GM12865 (cell line): ENCODE data around the gene KLF3.

ENCODE experiments used
- DNase-seq: peaks from one replicate; pipeline ENCODE4 v3.0.0; 2010; ENCODE audit warnings: low read depth
- H3K4me3 ChIP-seq: 2 replicates; pipeline ENCODE4 v1.5.1; 2011; ENCODE audit warnings: mild to moderate bottlenecking, low read depth, low read length, control low read depth
- CTCF ChIP-seq: IDR thresholded peaks from 2 replicates; pipeline ENCODE4 v1.5.1; 2011; ENCODE audit warnings: low read length, control low read depth, low read depth, inconsistent platforms; ENCODE audit not compliant: insufficient read depth; ENCODE audit errors: missing control alignments

The KLF3 gene

DNA sequence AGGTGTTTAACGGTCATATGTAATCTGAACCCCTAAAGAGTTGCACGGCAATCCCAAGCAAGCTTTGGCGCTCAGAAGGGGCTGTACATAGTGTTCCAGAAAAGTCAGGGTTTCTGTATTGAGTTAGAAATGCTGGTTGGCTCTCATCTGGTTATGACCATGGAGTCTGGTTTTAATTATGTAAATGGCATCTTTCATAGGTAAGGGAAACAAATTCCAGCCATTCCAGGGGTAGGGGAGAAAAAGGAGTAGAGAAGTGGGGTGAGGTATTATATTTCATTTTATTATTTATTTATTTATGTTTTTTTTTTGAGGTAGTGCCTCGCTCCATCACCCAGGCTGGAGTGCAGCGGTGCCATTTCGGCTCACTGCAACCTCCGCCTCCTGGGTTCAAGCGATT lies 15.9 kb downstream of the KLF3 start:
- no peak for DNase-seq
- TF ChIP-seq CTCF, result no peak
- H3K4me3 ChIP-seq, result no peak overlapping the region

DNA sequence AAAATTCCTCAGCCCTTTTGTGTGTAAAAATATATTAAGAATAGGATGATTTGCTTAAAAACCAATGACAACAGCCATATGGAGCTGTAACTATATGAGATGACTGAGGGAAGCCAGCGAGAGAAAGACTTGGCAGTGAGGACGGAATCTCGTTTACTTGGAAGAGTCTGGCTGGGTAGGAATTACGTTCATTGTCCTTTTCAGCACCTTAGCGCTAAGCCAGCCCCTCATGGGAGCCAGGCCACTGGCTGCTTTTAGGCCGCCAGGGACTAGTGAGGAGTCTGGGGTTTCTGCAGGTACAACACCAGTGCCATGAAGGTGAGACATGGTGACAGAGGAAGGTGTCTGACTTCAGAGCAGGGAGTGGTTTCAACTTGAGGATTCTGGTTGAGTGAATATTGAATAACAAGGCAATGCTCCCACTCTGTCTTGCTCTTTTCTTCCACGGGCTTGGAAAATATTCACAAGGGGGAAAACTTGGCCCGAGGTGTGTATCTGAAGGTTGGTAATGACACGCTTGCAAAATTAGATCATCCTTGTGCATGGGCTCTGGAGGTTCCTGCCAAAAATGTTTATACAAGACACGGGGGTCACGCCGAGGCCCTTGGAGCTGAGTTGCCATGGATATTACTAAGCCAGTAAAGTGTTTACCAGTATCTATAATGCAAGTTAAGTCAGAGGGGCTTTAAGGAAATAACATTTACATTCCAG lies 17.4 kb downstream of the KLF3 start:
- no peak for TF ChIP-seq CTCF
- no peak overlapping the region for H3K4me3 ChIP-seq
- DNase-seq, result no peak

DNA sequence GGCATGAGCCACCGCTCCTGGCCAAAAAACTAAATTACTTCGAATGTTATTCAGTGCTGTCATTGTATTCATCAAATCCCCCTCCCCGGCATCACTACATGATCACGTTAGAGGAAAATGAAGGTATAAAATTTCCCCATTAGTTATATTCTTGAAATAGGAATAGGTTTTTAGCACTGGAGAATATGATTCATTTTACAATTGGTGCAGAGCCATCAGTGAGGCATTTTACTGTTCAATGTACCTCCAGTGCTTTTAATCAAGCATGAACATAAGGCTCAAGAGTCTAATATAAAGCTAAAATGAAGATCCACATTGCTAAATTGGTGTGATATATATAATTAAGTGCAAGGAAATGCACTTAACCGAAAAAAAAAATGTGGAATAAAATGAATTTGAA lies 18.3 kb downstream of the KLF3 start:
- no peak for TF ChIP-seq CTCF
- no peak for DNase-seq
- no peak overlapping the region for H3K4me3 ChIP-seq

GRCh38 chr4:38683276-38683675 lies 19.3 kb downstream of the KLF3 start:
- no peak overlapping the region for H3K4me3 ChIP-seq
- TF ChIP-seq CTCF, result no peak
- DNase-seq, result no peak

DNA sequence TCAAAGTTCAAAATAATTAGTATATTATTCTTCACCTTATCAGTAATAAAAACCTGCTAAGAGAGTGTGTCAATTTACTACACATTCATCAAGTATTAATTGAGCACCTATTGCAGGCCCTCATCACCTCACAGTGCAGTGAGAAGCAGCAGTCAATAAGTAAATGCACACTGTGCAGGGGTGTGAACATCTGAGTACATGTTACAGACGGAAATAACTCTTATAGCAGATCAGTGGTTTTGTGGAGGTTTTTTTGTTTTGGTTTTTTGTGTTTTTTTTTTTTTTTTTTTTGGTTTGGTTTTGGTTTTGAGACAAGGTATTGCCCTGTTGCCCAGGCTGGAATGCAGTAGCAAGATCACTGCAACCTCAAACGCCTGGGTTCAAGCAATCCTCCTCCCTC lies 20.3 kb downstream of the KLF3 start:
- TF ChIP-seq CTCF, result no peak
- no peak for DNase-seq
- H3K4me3 ChIP-seq, result no peak overlapping the region

DNA sequence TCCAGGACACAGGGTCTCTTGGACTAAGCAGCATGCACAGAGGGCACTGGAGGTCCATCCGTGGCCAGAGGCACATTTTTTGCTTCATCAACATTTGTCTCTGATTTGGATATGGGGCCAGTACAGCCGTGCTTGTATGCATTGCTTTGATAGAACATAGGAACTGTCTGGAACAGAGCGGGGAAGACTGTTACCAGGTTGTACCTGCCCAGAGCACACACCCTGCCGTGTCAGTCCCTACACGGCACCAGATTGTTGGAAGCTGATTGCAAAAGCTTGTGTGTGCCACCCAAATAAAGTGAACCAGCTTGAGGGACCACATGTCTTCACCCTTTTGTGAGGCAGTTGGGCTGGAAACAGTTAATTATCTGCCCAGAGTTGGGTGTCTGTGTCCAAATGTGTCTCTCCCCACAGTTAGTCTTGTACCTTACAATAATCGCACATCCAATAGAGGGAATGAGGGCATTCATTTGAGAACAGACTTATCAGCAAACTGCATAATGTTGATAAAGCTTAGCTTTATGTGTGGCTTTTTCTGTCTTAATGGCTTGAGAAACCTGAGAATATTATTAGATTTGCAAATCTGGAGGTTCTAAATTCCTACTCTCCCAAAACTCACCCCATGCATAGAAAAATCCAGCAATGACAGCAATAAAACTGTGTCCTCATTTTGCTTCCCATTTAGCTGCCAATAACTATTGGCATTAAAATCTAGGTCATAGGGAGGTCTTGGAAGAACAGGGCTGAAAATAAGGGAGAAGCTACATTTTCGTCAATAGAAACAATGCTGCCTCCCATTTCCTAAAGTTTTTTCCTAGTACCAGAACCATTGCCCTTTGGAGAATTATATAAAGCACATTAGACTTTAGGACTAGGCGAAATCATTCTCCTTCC lies 21.2 kb downstream of the KLF3 start:
- no peak overlapping the region for H3K4me3 ChIP-seq
- DNase-seq, result no peak
- no peak for TF ChIP-seq CTCF
